HEK293 (cell line): Measurements from ENCODE around the gene G6PD.
"Not testable (repeated sequence)": the region's sequence is repeated elsewhere in the genome, so short reads cannot be mapped to it uniquely, and the experiment has no call there.

Source experiments
- CTCF ChIA-PET: fragments of 350-600 bp; formaldehyde crosslinking; extraction: SDS; loops from one replicate; lab custom pipeline; 2021; ENCODE audit warnings: antibody characterized with exemption; lab: Yijun Ruan, JAX
- POLR2A ChIA-PET: fragments of 300-600 bp; formaldehyde crosslinking; extraction: SDS; loops from one replicate; lab custom pipeline; 2020; ENCODE audit warnings: antibody characterized with exemption, inconsistent platforms; lab: Yijun Ruan, JAX
- H3K27ac ChIP-seq: fragments of 200-500 bp; sonication (Bioruptor generic); 2 replicates; pipeline ENCODE4 v1.5.1; 2014; ENCODE audit warnings: low read depth, low read length, control low read depth, inconsistent platforms; ENCODE audit errors: extremely low read depth
- H3K36me3 ChIP-seq, 2 experiments: fragments of 200-500 bp in 1 of 2; sonication (Bioruptor generic) in 1 of 2; 1 replicate in 1 of 2; 2 replicates in 1 of 2; pipeline ENCODE4 v1.5.1; 2014 to 2017; ENCODE audit warnings: inconsistent platforms in 2 of 2, low read length in 2 of 2; ENCODE audit not compliant: control insufficient read depth in 2 of 2, insufficient read depth in 1 of 2
- H3K4me1 ChIP-seq: fragments of 200-500 bp; sonication (Bioruptor generic); 2 replicates; pipeline ENCODE4 v1.5.1; 2014; ENCODE audit warnings: mild to moderate bottlenecking, low read length, inconsistent platforms; ENCODE audit not compliant: control insufficient read depth, insufficient read depth
- H3K4me3 ChIP-seq: 2 replicates; pipeline ENCODE4 v1.5.1; 2011; ENCODE audit warnings: low read depth, mild to moderate bottlenecking, control low read depth, low read length, moderate library complexity
- H3K9me3 ChIP-seq: fragments of 200-500 bp; sonication (Bioruptor generic); 2 replicates; pipeline ENCODE4 v1.5.1; 2014; ENCODE audit warnings: low read depth, low read length, inconsistent platforms; ENCODE audit not compliant: control insufficient read depth, insufficient read depth

The G6PD gene

DNA sequence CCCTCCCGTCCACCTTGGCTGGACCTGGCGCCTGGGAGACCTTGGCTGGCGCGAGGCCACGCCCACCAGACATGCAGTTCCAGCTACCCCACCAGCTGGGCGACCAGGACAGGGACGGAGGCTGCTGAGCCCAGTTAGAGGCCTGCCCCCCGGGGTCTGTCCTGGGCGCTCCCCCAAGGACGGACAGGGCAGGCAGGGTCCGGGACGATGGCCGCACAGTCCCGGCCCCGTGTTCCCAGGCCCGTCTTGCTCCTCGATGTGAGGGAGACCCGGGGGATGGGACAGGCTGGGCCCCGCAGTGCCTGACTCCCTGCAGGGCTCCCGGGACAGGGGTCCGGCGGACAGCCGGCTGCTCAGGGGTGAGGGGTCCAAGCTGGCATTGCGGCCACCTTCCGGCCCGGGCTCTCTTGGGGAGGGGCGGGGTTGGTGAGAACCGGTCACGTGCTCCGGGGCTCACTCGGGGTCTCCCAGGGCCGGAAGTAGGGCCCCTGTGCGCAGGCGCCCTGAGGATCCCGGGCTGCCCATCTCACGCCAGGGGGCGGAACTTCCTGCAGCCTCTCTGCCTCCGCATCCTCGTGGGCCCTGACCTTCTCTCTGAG lies 38.0 kb upstream of the G6PD start, which contains the start of gene CTAG1A:
TSS of gene CTAG1A (plus strand) at position 549 of the 599 bp plus-strand sequence. CDS start 74 bp downstream, outside the sequence.
- H3K9me3 ChIP-seq, H3K27ac ChIP-seq, H3K36me3 ChIP-seq, CTCF ChIA-PET, H3K4me3 ChIP-seq, H3K4me1 ChIP-seq, POLR2A ChIA-PET: not testable (repeated sequence)

GRCh38 chrX:154582994-154583393 lies 36.3 kb upstream of the G6PD start:
- CTCF ChIA-PET, H3K27ac ChIP-seq, H3K9me3 ChIP-seq, H3K4me3 ChIP-seq, POLR2A ChIA-PET, H3K4me1 ChIP-seq, H3K36me3 ChIP-seq: not testable (repeated sequence)

DNA sequence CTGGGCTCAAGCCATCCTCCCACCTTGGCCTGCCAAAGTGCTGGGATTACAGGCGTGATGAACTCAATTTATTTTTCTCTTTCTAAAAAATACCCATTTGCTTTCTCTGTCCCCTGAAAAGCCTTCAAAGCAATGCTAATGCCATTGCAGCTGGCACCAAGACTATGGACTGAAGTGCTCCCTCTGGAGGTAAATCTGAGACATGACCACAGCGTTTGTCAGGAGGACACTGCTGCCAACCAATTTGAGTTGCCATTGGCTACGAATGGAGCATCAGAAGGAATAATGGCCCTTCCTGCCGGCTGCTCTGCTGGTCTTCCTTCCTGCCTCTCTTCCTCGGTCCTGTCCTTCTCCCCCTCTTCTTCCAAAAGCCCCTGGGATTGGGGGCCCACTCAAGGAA lies 28.4 kb upstream of the G6PD start:
- H3K27ac ChIP-seq, H3K4me3 ChIP-seq, CTCF ChIA-PET, POLR2A ChIA-PET, H3K4me1 ChIP-seq, H3K36me3 ChIP-seq, H3K9me3 ChIP-seq: not testable (repeated sequence)

DNA sequence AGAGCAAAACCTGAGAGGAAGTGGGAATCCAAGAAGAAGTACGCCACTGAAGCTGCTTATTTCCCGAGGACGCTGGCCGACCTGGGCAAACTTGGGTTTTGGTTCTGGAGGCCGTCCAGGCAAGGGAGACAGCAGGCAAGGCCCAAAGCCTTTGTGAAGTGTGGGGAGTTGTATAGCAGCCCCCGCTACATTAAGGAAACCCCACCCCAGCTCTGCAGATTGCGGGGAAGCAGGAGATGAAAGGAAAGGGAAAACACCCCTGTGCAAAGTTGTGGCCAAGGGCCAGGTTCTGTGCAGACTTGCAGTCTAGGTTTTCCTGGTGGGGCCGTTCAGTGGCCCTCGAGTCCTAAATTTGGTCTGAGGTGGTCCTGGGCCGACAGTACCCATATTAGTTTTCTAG lies 26.4 kb upstream of the G6PD start:
- H3K4me1 ChIP-seq, H3K27ac ChIP-seq, H3K36me3 ChIP-seq, H3K4me3 ChIP-seq, H3K9me3 ChIP-seq, POLR2A ChIA-PET, CTCF ChIA-PET: not testable (repeated sequence)

DNA sequence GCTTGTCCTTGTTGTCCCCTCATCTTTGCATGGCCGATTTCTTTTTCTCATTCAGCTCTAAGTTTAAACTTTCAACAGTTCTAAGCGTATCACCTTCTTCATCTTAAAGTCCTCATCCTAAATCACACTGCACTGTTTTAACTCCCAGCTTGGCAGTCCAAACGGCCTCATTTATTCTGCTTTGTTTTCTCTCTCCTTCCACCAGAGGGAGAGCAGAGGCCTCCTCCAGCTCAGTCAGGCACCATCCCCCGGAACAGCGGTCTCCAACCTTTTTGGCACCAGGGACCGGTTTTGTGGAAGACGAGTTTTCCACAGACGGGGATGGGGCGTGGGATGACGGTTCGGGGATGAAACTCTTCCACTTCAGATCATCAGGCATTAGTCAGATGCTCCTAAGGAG lies 23.7 kb upstream of the G6PD start:
- CTCF ChIA-PET, H3K4me3 ChIP-seq, H3K27ac ChIP-seq, H3K9me3 ChIP-seq, H3K4me1 ChIP-seq, POLR2A ChIA-PET, H3K36me3 ChIP-seq: not testable (repeated sequence)

DNA sequence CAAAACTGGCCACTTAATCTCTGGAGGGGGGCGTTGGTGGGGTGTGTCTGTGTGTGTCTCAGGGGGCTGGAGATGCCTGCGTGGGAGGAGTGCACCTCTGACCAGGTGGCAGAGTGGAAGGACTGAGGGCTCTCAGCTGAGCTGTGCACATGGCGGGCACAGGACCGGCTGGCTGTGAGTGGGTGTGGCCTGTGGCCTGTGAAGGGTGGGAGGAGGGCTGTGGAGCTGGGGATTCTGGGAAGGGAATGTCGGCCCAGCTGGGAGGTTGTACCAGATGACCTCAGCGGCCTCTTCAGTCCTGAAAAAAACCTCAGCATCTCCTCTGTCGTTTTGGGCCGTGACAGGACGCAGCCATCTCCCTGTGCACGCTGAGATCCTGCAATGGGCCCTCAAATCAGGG lies 15.6 kb upstream of the G6PD start:
- H3K27ac ChIP-seq, H3K4me1 ChIP-seq, POLR2A ChIA-PET, CTCF ChIA-PET, H3K9me3 ChIP-seq, H3K4me3 ChIP-seq, H3K36me3 ChIP-seq: not testable (repeated sequence)

GRCh38 chrX:154560326-154560725 lies 13.7 kb upstream of the G6PD start:
- CTCF ChIA-PET, H3K36me3 ChIP-seq, H3K4me1 ChIP-seq, H3K27ac ChIP-seq, H3K4me3 ChIP-seq, H3K9me3 ChIP-seq, POLR2A ChIA-PET: not testable (repeated sequence)

- CTCF ChIA-PET, H3K27ac ChIP-seq, POLR2A ChIA-PET, H3K9me3 ChIP-seq, H3K4me3 ChIP-seq, H3K4me1 ChIP-seq: not testable (repeated sequence)
- peaks cover 0 to 11% of the 10 kb centered on the region in 2 experiments; a peak in 1 of 3 replicates for H3K36me3 ChIP-seq
Observed at GRCh38 chrX:154558896-154559295, 12.2 kb upstream of the G6PD start.

GRCh38 chrX:154558060-154558690 lies 11.5 kb upstream of the G6PD start:
- H3K4me3 ChIP-seq, POLR2A ChIA-PET, H3K9me3 ChIP-seq, H3K27ac ChIP-seq, H3K4me1 ChIP-seq, CTCF ChIA-PET: not testable (repeated sequence)
- peaks cover 0 to 18% of the 10 kb centered on the region in 2 experiments; a peak in 1 of 3 replicates for H3K36me3 ChIP-seq

DNA sequence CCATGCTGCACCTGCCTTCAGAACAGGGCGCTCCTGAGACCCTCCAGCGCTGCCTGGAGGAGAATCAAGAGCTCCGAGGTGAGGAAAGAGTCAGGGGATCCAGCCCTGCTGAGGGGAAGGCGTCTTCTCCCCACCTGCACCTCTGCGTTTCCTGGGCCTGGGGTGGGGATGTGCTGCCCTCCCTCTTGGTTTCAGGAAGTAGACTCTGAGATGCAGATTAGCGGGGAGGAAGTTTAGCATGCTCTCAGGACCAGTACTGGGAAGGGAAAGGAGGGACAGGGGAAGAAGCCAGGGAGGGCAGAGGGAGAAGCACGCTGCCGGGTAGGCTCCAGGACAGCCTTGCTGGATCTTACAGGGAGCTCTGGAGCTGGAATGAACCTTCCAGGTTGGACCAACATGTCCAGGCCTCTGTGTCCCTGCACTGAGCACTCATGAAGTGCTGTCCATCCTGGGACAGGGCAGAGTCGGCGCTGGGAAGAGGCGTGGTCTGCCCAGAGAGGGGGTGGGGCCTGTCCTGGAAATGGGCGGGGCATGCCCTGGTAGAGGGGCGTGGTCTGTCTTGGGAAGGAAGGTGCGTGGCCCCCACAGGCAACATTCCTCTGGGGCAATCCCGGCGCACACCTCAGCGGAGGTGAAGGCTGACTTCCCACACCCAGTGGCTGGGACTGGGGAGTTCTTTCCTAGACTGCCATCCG lies 5.6 kb upstream of the G6PD start:
- CTCF ChIA-PET, POLR2A ChIA-PET, H3K9me3 ChIP-seq, H3K4me1 ChIP-seq, H3K4me3 ChIP-seq, H3K27ac ChIP-seq: not testable (repeated sequence)
- peaks cover 0 to 32% of the 10 kb centered on the region in 2 experiments; a peak in 2 of 3 replicates for H3K36me3 ChIP-seq
